HepG2 (cell line): ENCODE data around the gene NUCB1. TPM values are rescaled to one million over a fixed set of nuclear protein-coding genes. Genes with fewer than 3 reads are reported as not detected.

Source experiments
- BHLHE40 ChIP-seq: IDR thresholded peaks from 2 replicates; pipeline ENCODE4 v1.6.1; 2011; ENCODE audit warnings: low read length, improper control_type of control experiment
- FOXK2 ChIP-seq: fragments of 450-650 bp; IDR thresholded peaks from 2 replicates; pipeline ENCODE4 v1.6.1; 2016
- HNRNPUL1 ChIP-seq: fragments of 200-400 bp; formaldehyde crosslinking; IDR thresholded peaks from 2 replicates; pipeline ENCODE4 v1.6.1; 2017; ENCODE audit warnings: low read depth, mild to moderate bottlenecking, low read length, moderate library complexity
- HOXD1 ChIP-seq: sonication (generic); formaldehyde crosslinking; IDR thresholded peaks from 2 replicates; pipeline ENCODE4 v1.5.0; 2020; ENCODE audit warnings: missing genetic modification reagents
- IKZF1 ChIP-seq: fragments of 450-650 bp; IDR thresholded peaks from 2 replicates; pipeline ENCODE4 v1.7.1; 2016
- KAT7 ChIP-seq: IDR thresholded peaks from 2 replicates; pipeline ENCODE4 v1.6.1; 2018; ENCODE audit warnings: borderline replicate concordance, missing compliant biosample characterization
- KDM2A ChIP-seq: sonication (generic); formaldehyde crosslinking; IDR thresholded peaks from 2 replicates; pipeline ENCODE4 v1.4.0; 2020; ENCODE audit warnings: low read depth, missing genetic modification reagents, borderline replicate concordance
- KDM3A ChIP-seq: IDR thresholded peaks from 2 replicates; pipeline ENCODE4 v1.6.1; 2018; ENCODE audit warnings: low read depth, missing compliant biosample characterization
- PCBP1 ChIP-seq: fragments of 200-400 bp; formaldehyde crosslinking; IDR thresholded peaks from 2 replicates; pipeline ENCODE4 v1.6.1; 2017; ENCODE audit warnings: mild to moderate bottlenecking, low read depth, low read length, borderline replicate concordance
- SP5 ChIP-seq: IDR thresholded peaks from 2 replicates; pipeline ENCODE4 v1.6.1; 2016; ENCODE audit warnings: low read depth, borderline replicate concordance
- STAG1 ChIP-seq: sonication (generic); formaldehyde crosslinking; IDR thresholded peaks from 2 replicates; pipeline ENCODE4 v1.4.0; 2020; ENCODE audit warnings: missing genetic modification reagents
- ZBTB38 ChIP-seq: sonication (generic); formaldehyde crosslinking; IDR thresholded peaks from 2 replicates; pipeline ENCODE4 v1.5.1; 2020; ENCODE audit warnings: mild to moderate bottlenecking, missing genetic modification reagents
- ZFAT ChIP-seq: sonication (generic); formaldehyde crosslinking; conservative IDR thresholded peaks from 2 replicates; pipeline ENCODE4 v1.8.1; 2023; ENCODE audit warnings: missing genetic modification reagents, inconsistent platforms
- ZHX1 ChIP-seq: sonication (generic); formaldehyde crosslinking; IDR thresholded peaks from 2 replicates; pipeline ENCODE4 v1.8.1; 2022; ENCODE audit warnings: low read depth, mild to moderate bottlenecking, missing genetic modification reagents
- ZNF550 ChIP-seq: sonication (generic); formaldehyde crosslinking; IDR thresholded peaks from 2 replicates; pipeline ENCODE4 v1.4.0; 2020; ENCODE audit warnings: mild to moderate bottlenecking, missing genetic modification reagents, borderline replicate concordance
- ZNF552 ChIP-seq: sonication (generic); formaldehyde crosslinking; IDR thresholded peaks from 2 replicates; pipeline ENCODE4 v1.9.0; 2022; ENCODE audit warnings: missing genetic modification reagents, mild to moderate bottlenecking, borderline replicate concordance
- ZNF709 ChIP-seq: sonication (generic); formaldehyde crosslinking; IDR thresholded peaks from 2 replicates; pipeline ENCODE4 v1.5.0; 2020; ENCODE audit warnings: mild to moderate bottlenecking, missing genetic modification reagents
- polyA plus RNA-seq, 8 experiments: library from polyadenylated mRNA; depleted of rRNA in 3 of 8; stranded (reverse) in 7 of 8; unstranded in 1 of 8; fragments of >200 nt; fragmentation: Illumina TruSeq in 4 of 8; extraction: Trizol in 4 of 8; gene quantifications; 2 replicates each; pipeline versions ENCODE4 v1.2.1 to v1.2.3, GENCODE V29; 2011 to 2016; ENCODE audit warnings: low read depth in 4 of 8, missing spikeins in 1 of 8, mixed read lengths in 1 of 8; ENCODE audit not compliant: insufficient read depth in 1 of 8
- total RNA-seq, 5 experiments: library from RNA; depleted of rRNA; stranded (reverse); fragments of >200 nt; fragmentation: Illumina TruSeq; extraction: Trizol; gene quantifications; 2 replicates each; pipeline ENCODE4 v1.2.3, GENCODE V29; 2016; ENCODE audit warnings: low read depth in 1 of 5
- TF ChIP-seq, protein P1 (sequence below): sonication (generic); formaldehyde crosslinking; IDR thresholded peaks from 2 replicates; pipeline ENCODE4 v1.9.0; 2022; ENCODE audit warnings: missing genetic modification reagents, mild to moderate bottlenecking, borderline replicate concordance
- TF ChIP-seq, protein P2 (sequence below): sonication (generic); formaldehyde crosslinking; IDR thresholded peaks from 2 replicates; pipeline ENCODE4 v1.5.1; 2020; ENCODE audit warnings: missing genetic modification reagents, mild to moderate bottlenecking, borderline replicate concordance

The NUCB1 gene
- total and polyA plus RNA-seq, 2 of the 13 experiments (the other 11 are each of a cell fraction or from before 2014, with no cell fraction given), result 82.3 to 106 TPM

DNA sequence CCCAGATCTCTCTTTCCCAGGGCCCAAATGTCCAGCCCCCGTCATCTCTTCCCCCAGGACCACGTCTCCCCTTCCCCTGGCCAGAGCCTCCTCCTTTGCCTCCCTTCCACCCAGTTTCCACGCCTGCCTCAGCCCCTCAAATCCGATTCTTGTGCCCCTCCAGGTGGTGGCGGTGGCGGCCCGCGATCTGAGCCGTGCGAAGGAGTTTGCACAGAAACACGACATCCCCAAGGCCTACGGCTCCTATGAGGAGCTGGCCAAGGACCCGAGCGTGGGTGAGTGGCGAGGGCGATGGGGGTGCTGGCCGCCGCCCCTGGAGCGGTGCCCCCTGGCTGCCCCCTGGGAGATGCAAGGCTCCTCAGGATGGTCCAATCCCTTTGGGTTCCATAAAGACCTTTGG lies 34.7 kb downstream of the NUCB1 start (continued):
- TF ChIP-seq ZNF550 (CRISPR knock-in tag), result no peak
- no peak for TF ChIP-seq ZFAT (CRISPR knock-in tag)
- peak; percentile 84 for TF ChIP-seq STAG1 (CRISPR knock-in tag)
- 0 out of 2 replicates have a peak, but pooled peaks have one; percentile 25 for TF ChIP-seq ZNF709 (CRISPR knock-in tag)
- TF ChIP-seq KAT7 (CRISPR knock-in tag), result no peak
- TF ChIP-seq IKZF1, result no peak
- no peak for TF ChIP-seq SP5 (CRISPR knock-in tag)
- TF ChIP-seq KDM3A (CRISPR knock-in tag), result 0 out of 2 replicates have a peak, but pooled peaks have one; percentile 53
- TF ChIP-seq ZNF552 (CRISPR knock-in tag), result no peak
- TF ChIP-seq HNRNPUL1, result no peak
- TF ChIP-seq PCBP1, result 0 out of 2 replicates have a peak, but pooled peaks have one; percentile 59
- TF ChIP-seq, protein P1, sequence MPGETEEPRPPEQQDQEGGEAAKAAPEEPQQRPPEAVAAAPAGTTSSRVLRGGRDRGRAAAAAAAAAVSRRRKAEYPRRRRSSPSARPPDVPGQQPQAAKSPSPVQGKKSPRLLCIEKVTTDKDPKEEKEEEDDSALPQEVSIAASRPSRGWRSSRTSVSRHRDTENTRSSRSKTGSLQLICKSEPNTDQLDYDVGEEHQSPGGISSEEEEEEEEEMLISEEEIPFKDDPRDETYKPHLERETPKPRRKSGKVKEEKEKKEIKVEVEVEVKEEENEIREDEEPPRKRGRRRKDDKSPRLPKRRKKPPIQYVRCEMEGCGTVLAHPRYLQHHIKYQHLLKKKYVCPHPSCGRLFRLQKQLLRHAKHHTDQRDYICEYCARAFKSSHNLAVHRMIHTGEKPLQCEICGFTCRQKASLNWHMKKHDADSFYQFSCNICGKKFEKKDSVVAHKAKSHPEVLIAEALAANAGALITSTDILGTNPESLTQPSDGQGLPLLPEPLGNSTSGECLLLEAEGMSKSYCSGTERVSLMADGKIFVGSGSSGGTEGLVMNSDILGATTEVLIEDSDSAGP (CRISPR knock-in tag), result peak; percentile 33; the same call in 1 of the 2 replicates
- TF ChIP-seq FOXK2, result no peak
- TF ChIP-seq HOXD1, result no peak
- peak; percentile 92 for TF ChIP-seq ZBTB38
- TF ChIP-seq, protein P2, sequence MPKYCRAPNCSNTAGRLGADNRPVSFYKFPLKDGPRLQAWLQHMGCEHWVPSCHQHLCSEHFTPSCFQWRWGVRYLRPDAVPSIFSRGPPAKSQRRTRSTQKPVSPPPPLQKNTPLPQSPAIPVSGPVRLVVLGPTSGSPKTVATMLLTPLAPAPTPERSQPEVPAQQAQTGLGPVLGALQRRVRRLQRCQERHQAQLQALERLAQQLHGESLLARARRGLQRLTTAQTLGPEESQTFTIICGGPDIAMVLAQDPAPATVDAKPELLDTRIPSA, result no peak
- no peak for TF ChIP-seq ZHX1 (CRISPR knock-in tag)
- peak; percentile 38; the same call in 1 of the 2 replicates for TF ChIP-seq KDM2A (CRISPR knock-in tag)
- no peak for TF ChIP-seq BHLHE40
